Measurements from ENCODE around the gene XPO6.
A peak's percentile ranks its signal among the peaks of the same experiment; 100 is the strongest.

XPO6 gene

GRCh38 chr16:28110479-28110878, 101.3 kb downstream of the XPO6 start:
- no peak for DNase-seq (ENCODE audit: low spot score)

GRCh38 chr16:28110074-28110473, 101.7 kb downstream of the XPO6 start:
- no peak for DNase-seq (ENCODE audit: low spot score)

DNA sequence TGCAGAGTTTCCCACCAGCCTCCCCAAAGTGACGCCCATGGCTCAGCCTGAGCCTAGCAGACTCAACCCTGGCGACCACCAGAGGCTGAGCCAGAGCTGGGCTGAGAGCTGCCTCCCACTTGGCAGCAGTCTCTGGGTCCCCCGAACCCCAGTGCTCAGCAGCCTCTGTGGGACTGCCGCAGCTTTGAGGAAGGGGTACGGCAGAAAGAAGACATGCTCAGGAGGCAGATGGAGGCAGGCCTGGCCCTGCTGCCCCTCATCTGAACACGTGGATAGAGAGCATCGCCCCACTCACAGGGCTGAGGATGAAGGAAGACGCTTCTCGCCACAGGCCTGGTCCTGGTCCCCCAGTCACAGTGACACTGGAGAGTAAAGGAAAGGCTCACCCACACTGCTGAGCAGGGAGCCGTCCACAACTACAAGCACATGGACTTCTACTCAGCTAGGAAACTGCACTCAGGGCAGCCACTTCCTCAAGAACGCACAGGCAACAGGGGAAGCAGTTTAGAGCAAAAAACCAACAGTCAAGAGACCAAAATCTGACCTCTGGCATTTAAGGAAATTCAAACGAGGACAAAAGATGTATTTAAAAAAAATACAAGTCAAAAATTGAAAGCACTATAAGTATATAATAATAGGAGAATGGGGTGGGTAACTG, 103.0 kb downstream of the XPO6 start:
- DNase-seq (ENCODE audit: low spot score), result no peak

DNA sequence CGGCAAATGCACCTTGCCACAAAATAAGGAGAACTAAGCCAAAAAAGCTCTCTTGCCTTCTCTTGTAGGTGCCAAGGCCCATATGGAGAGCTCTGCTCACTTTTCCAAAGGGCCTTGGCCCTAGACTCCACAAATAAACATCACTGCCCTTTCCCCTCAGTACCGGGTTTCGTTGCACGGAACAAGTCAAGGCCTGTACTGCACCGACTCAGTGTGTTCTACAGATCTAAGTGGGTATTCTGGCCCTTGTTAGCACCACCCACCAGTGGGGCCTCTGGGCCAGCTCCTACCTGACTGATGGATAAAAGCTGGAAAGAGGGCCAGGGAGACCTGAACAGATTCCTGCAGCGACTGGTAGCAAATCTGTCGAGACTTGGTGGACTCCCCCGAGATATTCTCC, 104.5 kb downstream of the XPO6 start:
- no peak for DNase-seq (ENCODE audit: low spot score)

GRCh38 chr16:28106467-28107215, 105.1 kb downstream of the XPO6 start:
- DNase-seq (ENCODE audit: low spot score), result no peak

DNA sequence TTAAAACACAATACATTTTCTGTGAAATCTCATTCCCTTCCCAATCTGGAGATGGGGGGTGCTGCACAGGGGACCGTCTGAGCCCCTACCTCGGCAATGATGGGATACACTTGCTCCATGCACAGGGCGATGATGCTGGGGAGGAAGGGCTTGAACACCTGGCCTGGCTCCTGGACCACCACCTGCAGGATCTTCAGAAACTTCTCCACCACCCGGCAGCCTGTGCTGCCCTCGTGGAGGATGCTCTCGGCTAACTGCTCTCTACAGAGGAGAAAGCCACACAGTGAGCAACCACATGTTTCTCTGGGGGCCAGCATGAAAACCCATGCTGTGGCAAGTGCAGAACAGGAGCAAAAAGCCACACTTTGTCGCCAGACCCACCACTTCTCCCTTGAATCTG, 105.8 kb downstream of the XPO6 start:
- DNase-seq (ENCODE audit: low spot score), result no peak

DNA sequence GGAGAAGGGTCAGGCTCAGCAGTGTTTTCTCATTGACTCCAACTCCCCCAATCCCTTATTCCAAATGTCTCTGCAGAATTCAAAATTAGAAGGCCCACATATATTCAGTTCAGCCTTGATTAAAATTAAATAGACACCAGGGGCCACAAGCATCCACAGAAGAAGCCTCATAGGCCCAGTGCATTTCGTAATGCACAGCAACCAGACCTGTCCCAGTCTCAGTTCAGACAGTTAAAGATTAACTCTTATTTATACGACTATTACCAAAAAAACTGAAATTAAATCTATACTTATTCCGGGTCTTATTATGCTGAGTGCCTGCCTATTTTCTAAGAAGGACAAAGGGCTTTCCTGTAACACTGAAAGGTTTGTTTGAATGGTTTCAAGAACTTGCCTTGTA, 106.5 kb downstream of the XPO6 start:
- no peak for DNase-seq (ENCODE audit: low spot score)

DNA sequence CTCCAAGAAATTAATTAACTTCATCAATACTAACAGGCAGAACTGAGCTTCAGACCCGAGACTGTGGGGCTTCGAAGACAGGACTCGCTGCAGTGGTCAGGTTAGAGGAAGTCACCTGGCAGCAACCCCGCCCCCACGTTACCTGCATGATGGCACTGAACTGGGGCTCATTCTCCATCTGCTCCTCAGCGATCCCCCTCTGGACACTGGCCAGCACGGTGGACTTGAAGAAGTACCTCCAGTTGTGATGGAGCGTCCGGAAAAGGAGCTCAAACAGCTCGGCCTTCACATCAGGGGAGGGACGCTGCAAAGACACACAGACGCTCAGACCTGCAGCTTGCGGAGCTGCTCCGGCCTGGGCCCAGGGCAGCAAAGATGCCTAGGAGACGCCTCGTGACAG, 107.4 kb downstream of the XPO6 start:
- DNase-seq (ENCODE audit: low spot score), result no peak

GRCh38 chr16:28103516-28104170, 108.1 kb downstream of the XPO6 start:
- DNase-seq (ENCODE audit: low spot score), result no peak

- no peak for DNase-seq (ENCODE audit: low spot score)
Measured at GRCh38 chr16:28101533-28101890, 110.3 kb downstream of the XPO6 start.

DNA sequence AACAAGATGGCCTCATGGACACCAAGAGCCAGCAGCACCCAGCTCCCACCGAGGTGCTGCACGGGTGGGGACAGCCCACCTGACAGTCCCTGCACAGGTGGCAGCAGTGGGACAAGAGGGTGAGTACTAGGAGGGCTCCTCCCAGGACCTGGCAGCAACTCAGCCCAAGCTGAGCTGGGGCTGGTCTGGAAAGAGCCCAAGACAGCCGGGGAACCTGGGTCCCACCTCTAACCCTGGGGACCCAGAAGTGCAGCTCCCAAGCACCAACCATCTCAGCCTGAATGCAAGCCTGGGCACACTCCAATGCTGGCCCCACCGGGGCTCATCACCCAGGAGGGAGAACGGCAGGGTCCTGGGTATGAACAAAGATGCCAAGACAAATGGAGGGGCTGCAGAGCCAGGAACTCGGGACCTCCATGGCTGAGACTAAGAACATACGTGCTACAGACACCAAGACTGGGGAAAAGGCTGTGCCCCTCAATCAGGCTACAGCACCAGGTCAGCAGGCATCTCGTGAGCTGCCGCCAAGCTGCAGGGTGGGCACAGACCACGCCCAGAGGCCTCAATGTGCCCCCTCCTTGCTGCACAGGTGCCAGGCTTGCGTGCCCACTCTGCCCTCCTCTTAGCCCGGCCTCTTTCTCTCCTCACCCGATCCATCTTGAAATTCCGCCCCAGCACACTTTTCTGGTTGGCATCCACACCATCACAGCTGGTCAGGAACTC, 110.8 kb downstream of the XPO6 start:
- DNase-seq (ENCODE audit: low spot score), result no peak

- no peak for DNase-seq (ENCODE audit: low spot score)
Measured at GRCh38 chr16:28098959-28099945, 112.5 kb downstream of the XPO6 start.

DNA sequence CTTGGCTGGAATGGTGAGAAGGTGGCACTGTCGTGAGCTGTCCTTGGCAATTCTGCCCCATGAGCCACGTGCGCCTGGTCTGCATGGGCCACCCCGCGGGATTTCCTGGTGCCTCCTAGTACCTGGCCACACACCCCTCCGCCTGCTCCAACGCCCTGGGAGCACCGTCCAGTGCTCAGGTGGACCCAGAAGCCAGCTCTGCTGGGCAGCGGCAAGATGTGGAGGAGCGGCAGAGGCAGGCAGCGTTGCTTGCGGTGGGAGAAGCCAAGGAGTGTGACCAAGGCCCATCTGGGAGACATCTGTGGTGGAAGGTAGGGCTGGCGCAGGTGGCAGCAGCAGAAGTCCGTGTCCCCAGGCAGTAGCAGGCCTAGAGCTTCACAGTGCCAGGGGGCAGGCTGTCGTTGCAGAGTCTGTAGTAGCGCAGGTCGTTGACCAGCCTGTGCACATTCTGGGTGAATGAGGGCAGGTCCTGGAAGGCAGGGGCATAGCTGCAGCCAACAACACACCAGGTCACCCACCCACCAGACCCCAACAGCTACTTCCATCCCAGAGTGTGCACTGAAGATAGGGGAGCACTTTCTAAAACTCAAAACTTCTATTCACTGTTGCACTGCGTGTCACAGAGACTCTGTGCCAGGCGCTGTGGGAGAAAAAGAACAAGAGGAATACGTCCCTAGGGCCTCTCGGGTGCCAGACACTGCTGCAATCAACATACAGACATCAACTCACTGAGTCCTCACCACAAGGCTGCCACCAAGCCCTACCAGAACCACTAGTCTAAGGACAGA, 113.4 kb downstream of the XPO6 start:
- no peak for DNase-seq (ENCODE audit: low spot score)

DNA sequence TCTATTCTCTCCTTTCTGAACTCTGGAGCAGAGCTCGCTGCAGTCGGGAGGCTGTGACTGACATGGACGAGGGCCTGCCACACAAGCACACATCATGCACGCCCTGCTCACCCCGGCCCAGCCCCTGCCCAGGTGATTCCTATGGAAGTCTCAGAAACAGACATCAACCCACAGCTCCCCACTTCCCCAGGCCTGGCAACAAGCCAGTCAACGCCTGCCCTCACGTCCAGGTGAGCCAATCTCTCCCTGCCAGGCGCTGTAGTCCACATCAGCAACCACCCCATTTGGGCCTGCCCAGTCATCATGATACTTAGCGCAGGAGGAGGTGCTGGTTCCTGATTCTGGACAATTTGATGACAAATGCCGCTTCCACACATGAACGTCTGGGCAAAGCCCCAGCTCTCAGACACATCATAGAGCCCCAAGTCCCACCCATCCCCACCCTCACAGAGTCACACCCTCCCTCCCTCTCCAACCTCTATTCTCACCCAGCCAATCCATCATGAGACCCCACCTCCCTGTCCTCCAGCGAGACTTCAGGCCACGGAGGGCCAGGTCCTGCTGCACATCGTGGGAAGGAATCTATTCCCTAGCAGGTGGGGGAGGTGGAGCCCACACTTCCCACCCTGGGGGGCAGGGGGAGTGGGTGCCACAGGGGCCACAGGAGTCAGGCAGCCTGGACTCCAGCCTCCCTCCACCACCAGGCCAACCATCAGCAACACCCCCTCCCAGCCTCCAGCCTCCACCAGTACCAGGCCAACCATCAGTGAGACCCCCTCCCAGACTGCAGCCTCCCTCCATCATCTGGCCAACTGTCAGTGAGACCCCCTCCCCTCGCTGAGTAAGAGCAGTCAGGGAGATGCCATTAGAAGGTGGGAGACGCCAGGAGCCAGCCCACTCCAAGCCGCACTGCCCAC, 114.5 kb downstream of the XPO6 start:
- no peak for DNase-seq (ENCODE audit: low spot score)

DNA sequence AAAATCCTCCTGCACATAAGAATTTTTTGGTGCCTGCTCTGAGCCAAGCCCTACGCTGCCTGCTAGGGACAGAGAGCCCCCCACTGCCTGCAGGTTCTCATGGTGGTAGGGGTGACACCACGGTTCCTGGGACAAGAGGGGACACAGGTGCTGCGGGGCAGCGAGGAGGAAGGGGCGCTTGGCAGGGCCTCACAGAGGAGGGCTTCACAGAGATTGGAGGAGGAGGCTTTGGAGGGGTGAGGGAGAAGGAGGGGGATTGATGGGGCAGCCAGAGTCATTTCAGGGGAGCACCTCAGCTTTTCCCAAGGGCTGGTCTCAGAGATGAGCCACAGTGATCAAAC, 118.4 kb downstream of the XPO6 start:
- no peak for DNase-seq (ENCODE audit: low spot score)

- no peak for DNase-seq (ENCODE audit: low spot score)
Measured at GRCh38 chr16:28092721-28093384, 118.9 kb downstream of the XPO6 start.

DNA sequence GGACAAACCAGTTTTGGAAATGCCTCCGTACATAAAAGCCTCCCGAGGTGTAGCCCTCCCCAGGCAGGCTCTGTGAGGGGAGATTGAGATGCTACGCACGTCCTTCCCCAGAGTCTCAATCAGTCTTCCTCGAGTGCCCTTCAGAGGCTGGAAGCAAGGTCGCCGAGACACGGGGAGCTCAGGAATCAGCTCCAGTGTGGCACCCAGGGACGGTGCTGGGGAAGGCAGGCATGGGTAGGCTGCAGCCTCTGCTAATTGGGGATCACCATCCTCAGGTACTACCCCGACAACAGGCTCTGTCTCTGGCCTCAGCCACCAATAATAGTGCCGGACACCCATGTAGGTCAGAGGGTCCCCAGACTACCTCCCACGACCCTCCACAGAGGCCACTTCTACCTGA, 120.1 kb downstream of the XPO6 start:
- no peak for DNase-seq (ENCODE audit: low spot score)

DNA sequence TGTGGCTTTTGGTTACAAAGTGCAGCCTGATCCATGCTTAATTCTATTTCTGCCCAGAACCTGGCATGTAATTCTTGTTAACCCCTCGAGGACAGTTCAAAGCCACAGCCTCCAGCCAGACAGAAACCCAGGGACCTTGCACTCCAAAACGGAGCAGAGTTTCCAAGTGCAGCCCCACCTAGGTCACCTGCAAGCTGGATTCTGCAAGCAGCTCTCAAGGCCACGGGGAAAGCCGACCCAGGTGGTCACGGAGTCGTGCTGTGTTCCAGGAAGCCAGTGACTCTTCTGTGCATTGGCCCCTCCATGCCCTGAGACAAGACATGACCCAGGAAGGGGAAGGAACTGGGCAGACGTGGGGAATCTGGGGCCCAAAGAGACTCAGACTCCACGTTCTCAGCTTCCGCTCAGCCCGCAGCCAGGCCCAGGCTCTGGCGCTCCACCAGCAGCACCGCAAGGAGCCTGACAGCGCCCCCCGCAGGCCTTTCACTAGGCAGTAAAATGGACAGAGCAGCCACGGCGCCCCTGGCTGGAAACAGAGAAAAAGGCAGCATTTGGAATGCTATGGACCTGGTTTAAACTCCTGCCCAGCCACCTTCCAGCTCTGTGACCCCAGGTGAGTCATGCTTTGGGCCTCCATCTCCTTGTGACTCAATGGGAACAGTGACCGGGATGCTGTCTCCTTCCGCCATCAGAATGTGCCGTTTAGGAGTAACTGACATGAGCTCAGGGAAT, 121.0 kb downstream of the XPO6 start:
- DNase-seq (ENCODE audit: low spot score), result peak; percentile 69

- DNase-seq (ENCODE audit: low spot score), result no peak
Measured at GRCh38 chr16:28089992-28090365, 121.8 kb downstream of the XPO6 start.

Data from ecto neural progenitor cell (in vitro differentiated cells).